GM19193 (cell line): ENCODE results near the gene TARDBP.

Experiments used
- POLR2A ChIP-seq: IDR thresholded peaks from 4 replicates; pipeline ENCODE4 v1.6.1; 2011; ENCODE audit not compliant: insufficient read depth, insufficient read length; ENCODE audit errors: extremely low read depth

Gene TARDBP

DNA sequence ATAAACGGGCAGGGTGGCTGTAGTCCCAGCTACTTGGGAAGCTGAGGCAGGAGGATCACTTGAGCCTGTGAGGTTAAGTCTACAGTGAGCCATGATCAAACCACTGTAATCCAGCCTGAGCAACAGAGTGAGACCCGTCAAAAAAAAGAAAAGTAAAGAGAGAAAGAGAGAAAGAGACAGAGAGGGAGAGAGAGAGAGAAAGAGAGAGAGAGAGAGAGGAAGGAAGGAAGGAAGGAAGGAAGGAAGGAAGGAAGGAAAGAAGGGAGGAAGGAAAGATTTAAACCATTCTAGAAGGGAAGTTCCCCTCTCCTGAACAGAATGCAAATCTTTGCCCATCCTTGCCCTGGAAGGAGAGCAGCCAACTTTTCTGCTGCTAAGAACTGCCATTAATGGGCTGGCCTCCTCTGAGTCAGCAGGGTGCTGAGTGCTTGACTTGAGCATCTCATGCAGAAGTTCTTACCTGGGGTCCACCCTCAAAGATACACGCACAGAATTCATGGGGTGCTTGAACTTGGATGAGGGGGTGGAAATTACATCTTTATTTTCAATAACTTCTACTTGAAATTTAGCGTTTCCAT, 24.5 kb upstream of the TARDBP start:
- no peak for TF ChIP-seq POLR2A

DNA sequence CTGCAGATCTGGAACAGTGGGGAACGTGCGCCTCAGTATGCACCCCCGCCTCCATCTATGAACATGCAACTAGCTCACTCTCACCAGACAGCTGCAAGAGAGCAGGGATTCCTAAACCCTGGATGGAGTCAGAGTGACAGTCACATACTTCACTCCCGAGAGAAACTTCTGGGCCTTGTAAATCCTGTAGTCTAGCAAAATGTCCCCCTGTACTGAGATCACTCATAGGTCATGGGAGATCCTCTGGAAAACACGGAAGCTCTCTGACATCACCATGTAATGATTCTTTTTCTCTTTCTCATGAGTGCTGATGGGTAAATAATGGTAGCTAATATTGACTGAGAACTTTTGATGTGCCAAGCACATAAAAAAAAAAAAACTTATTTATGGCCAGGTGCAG, 23.4 kb upstream of the TARDBP start:
- TF ChIP-seq POLR2A, result no peak

DNA sequence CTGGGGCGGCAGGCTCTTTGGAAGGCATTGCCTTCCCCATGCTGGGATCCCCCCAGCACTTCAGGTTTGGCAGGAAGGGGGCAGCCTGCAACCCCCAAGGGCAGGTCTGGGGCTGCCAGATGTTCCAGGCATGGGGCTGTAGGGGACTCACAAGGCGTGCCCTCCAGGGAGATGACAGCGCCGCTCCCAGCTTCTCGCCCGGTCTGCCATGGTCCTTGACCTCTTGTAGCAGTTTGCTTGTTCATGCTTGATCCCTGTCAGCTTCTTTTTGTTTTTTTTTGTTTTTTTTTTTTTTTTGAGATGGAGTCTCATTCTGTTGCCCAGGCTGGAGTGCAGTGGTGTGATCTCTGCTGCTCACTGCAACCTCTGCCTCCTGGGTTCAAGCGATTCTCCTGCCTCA, 21.6 kb upstream of the TARDBP start:
- no peak for TF ChIP-seq POLR2A

DNA sequence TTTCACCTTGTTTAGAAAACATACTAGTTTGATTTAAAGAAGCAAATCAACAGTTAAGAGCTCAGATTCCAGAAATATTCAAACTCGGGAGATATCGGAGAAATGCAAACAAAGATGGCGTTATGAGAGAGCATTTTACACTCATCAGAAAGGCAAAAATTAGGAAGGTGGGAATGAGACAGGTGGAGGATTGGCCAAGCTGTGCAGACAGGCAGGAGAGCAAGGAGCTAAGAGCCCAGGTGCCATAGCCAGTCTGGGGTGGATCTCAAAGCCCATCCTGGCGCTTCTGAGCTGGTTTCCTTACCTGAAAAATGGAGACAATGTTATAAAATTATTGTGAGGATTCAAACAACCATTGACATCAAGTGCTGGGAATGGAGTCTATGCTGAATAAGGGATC, 19.6 kb upstream of the TARDBP start:
- TF ChIP-seq POLR2A, result no peak

DNA sequence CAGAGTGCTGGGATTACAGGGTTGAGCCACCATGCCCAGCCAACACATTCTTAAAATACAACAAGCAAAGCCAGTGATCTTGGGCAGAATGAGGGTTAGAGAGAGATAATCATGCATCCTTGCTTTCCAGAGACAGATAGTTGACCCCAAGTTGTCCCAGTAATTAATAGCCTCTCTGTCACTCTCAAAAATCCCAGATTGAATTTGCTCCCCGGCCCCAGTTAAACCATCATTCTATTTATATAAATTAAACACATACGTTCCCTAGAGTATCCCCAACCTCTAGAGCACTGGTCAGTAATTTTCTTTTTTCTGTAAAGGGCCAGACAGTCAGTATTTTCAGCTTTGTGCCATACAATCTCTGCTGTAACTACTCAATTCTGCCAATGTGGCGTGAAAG, 16.4 kb upstream of the TARDBP start:
- no peak for TF ChIP-seq POLR2A

DNA sequence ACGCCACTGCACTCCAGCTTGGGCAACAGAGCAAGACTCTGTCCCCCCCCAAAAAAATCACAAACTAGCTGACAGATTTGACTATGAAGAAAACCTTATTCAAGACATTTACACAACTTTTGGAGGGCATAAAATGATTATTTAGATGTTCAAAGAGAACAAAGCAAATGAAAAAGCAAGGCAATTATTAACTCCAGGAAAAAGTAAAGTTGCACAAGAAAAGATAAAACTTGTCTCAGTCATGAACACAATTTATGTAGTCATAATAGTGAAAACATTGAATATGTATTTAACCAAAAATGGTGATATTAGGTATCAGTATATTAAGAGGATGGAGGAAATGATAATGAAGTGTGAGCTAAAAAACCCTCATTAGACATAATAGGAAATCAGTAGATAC, 11.9 kb upstream of the TARDBP start:
- TF ChIP-seq POLR2A, result no peak

DNA sequence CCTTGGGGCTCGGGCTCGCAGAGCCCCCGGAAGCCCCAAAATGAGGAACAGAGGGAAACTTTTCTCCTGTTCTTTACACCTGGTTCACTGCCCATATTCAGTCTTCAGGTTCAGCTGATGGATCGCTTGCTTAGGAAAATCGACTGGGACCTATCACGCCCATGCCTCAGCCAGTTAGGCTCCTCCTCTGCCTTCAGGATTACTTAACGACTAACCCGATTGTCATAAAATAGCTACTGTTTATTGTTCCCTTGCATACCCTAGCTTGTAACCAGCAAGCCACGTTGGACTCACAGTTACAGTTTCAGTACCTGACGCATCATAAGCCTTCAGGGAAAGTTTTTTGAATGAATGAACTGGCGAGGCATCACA, 692 bp downstream of the TARDBP start:
- TF ChIP-seq POLR2A, result no peak

DNA sequence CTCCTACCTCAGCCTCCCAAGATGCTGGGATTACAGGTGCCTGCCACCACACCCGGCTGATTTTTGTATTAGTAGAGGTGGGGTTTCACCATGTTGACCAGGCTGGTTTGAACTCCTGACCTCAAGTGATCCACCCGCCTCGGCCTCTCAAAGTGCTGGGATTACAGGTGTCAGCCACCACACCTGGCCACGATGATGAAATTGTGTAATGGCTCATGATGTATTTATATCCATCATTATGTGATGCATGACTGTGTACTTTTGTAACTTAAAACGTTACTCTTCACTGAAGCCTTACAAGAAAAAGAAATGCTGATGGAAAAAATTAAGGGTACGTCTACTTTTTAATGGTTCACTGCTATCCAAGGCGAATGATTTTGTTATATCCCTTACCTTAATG, 7.5 kb downstream of the TARDBP start:
- TF ChIP-seq POLR2A, result no peak

DNA sequence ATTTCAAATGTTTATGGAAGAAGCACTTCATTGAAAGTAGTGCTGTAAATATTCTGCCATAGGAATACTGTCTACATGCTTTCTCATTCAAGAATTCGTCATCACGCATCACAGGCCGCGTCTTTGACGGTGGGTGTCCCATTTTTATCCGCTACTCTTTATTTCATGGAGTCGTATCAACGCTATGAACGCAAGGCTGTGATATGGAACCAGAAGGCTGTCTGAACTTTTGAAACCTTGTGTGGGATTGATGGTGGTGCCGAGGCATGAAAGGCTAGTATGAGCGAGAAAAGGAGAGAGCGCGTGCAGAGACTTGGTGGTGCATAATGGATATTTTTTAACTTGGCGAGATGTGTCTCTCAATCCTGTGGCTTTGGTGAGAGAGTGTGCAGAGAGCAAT, 10.7 kb downstream of the TARDBP start:
- TF ChIP-seq POLR2A, result no peak

DNA sequence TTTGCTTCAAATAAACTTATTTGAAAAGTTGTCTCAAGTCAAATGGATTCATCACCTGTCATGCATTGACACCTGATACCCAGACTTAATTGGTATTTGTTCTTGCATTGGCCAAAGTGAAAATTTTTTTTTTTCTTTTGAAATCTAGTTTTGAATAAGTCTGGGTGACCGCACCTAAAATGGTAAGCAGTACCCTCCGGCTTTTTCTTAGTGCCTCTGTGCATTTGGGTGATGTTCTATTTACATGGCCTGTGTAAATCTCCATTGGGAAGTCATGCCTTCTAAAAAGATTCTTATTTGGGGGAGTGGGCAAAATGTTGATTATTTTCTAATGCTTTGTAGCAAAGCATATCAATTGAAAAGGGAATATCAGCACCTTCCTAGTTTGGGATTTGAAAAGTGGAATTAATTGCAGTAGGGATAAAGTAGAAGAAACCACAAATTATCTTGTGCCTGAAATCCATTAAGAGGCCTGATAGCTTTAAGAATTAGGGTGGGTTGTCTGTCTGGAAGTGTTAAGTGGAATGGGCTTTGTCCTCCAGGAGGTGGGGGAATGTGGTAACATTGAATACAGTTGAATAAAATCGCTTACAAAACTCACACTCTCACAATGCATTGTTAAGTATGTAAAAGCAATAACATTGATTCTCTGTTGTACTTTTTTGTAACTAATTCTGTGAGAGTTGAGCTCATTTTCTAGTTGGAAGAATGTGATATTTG, 11.9 kb downstream of the TARDBP start:
- no peak for TF ChIP-seq POLR2A

DNA sequence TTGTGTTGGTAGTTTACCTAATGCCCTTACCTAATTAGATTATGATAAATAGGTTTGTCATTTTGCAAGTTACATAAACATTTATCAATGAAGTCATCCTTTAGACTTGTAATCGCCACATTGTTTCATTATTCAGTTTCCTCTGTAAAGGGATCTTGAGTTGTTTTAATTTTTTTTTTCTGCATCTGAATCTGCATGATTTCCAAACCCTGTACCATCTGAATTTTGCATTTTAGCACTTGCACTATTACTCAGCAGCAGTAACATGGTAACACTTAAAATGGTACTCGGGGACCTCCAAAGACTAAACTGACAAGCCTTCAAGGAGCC, 12.4 kb downstream of the TARDBP start:
- TF ChIP-seq POLR2A, result no peak

DNA sequence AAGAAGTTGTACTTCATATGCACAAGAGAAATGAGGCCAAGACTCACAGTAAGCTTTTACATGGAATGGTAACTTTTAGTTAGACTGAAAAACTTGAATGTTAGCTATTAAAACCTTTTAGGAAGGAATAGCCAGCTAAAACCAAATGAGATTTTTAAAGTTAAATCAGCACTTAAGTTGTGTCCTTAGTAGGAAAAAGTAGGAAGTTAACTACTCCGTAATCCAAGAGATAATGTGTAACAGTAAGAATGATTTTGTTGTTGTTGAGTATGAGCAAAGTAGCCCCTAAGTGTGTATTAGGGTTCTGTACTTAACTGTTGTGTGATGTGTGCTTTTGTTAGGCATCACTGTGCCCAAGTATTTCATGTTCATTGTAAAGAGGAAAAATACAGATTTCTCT, 13.2 kb downstream of the TARDBP start:
- no peak for TF ChIP-seq POLR2A

DNA sequence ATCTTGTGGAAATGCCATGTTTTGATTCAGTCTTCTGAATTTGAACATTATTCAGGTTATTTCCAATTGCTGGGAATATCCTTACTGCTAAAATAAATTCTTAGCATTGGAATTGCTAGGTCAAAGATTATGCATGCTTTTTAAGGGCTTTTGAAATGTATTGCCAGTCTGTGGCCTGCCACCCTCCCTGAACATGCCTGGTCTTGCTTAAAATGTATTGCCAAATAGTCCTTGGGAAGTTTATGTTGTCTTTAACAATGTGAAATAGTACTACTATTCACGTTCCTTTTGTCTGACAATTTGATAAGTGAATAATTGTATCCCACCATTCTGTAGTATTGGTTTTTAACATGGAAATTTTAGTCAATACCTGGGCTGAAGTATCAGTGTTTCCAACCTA, 13.6 kb downstream of the TARDBP start:
- TF ChIP-seq POLR2A, result no peak

DNA sequence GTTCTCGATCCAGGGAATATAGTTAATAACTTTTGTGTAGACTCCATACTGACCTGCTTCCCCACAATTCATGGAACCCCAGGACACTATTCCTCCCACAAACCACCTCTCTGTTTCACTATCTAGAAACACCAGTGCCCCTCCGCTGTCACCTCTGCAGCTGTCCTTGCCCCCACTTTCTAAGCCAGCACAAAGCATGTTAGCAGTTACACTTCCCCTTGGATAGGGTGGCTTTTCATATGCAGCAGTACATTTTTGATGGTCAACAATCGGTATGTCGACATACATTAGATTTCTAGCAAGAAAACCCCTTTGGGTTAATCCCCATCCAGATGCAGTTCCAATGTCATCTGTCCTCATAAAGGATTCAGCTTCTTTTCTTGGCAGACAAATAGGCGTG, 14.4 kb downstream of the TARDBP start:
- peak; percentile 25 for TF ChIP-seq POLR2A

DNA sequence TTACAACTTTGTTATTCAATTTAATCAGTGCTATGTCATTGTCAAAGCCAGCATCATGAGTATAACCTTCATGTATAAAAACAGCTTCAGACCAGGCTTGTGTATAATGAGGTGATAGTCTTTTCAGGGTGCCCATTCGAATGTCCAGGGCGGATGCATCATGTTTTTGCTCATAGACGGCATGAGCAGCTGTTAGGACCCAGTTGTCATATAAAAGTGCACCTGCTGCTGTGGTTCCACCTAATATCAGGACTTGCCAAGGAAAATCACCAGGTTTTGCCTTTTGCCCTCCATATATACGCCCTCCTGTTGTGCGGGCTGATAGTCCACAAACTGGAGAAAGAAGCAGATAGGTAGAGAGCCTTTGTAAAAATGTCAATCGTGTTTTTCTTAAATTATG, 14.9 kb downstream of the TARDBP start:
- TF ChIP-seq POLR2A, result no peak

DNA sequence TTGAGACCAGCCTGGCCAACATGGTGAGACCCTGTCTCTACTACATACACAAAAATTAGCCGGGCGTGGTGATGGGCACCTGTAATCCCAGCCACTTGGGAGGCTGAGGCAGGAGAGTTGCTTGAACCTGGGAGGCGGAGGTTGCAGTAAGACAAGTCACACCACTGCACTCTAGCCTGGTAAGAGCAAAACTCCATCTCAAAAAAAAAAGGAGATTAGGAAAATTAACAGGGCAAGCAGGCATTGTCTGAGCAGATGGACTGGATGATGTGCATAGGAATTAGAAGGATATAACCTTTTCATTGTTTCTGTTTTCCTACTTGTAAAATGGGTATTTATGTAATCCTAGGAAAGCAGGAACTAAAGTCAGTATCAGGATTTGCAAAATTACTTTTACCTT, 15.6 kb downstream of the TARDBP start:
- no peak for TF ChIP-seq POLR2A

DNA sequence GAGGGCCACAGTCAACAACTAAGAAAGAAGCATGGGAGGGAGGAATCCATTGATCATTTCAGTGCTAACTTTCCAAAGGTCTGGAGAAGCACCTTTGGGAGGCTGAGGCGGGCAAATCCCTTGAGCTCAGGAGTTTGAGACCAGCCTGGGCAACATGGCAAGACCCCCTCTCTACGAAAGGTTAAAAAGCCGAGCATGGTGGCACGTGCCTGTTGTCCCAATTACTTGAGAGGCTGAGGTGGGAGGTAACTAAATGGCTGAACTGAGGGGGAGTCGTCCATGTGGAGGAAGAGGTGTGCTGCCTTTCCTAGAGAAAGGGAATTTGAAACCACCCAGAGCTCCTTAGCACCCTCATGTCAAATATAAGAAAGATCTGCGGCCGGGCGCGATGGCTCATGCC, 18.4 kb downstream of the TARDBP start:
- TF ChIP-seq POLR2A, result no peak

DNA sequence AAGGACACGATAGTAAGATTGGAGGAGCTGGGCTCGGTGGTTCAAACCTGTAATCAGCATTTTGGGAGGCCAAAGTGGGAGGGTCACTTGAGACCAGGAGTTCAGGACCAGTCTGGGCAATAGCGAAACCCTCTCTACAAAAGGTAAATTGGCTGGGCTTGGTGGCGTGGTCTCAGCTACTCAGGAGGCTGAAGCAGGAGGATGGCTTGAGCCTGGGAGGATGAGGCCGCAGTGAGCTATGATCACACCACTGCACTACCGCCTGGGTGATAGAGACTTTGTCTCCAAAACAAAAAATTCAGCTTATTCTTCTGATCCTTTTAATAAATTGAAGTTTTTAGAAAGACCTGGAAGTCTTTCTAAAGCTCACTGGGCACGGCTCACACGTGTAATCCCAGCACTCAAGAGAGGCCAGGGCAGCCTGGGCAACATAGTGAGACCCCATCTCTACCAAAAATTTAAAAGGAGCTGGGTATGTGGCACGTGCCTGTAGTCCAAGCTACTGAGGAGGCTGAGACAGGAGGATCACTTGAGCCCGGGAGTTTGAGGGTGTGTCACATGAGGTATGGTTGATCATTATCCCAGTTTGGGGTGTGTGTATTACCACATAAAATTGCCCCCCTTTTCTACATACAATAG, 19.3 kb downstream of the TARDBP start:
- no peak for TF ChIP-seq POLR2A

DNA sequence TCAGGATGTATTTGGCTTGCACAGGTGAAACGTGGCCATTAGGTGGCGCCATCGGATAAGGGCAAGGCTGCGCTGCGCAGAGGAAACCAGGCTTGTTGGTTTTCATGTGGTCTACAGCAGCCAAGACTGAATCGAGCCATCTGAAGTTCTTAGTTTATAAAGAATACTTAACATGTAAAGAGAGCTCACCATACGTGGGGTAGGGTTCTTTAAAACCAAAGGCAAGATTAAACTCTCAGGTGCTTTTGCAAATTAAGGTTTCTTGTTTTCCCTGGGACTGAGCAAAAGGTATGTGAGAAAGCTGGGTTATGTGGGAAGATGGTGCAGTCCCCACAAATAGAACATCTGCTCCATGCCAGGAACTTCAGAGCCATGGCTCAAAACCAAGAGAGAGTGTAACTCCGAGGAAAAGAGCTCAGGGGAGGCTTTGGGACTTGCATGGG, 25.3 kb downstream of the TARDBP start:
- TF ChIP-seq POLR2A, result no peak
